ENCODE results near the gene TRIP13. TPM values are rescaled to one million over a fixed set of nuclear protein-coding genes. Genes with fewer than 3 reads are reported as not detected.
"Not testable (repeated sequence)": the region's sequence is repeated elsewhere in the genome, so short reads cannot be mapped to it uniquely, and the experiment has no call there.

Gene TRIP13
- total and polyA plus RNA-seq, 2 experiments from 2014 or later = 9.2 to 9.4 TPM

GRCh38 chr5:933251-933861, 40.7 kb downstream of the TRIP13 start:
- no peaks in the 10 kb centered on the region for H3K79me2 ChIP-seq
- TF ChIP-seq EZH2 (IDR thresholded peaks at IDR 0.05; ENCODE audit: borderline replicate concordance) (no peak), EZH2phosphoT487 (IDR thresholded peaks at IDR 0.05; ENCODE audit: low read depth, severe bottlenecking, unreplicated experiment) (no peak), CTCF (IDR thresholded peaks at IDR 0.05; ENCODE audit: poor library complexity) (no peak)
- H3K4me3 ChIP-seq = no peak overlapping the region
- no peak overlapping the region for H3K27ac ChIP-seq
- no peak for DNase-seq (ENCODE audit: low spot score)
- H4K20me1 ChIP-seq (ENCODE audit: insufficient read depth, poor library complexity, severe bottlenecking) = no peaks in the 10 kb centered on the region
- H3K9me3 ChIP-seq (ENCODE audit: low read depth) = no peaks in the 10 kb centered on the region
- 74% methylated on average over 3 of the region's 3 CpGs for WGBS (ENCODE audit: low lambda C conversion rate, missing lambda C conversion rate)
- no peaks in the 10 kb centered on the region for H3K36me3 ChIP-seq (replicated peaks; ENCODE audit: insufficient read depth, low read depth)
- no peak overlapping the region for H2AFZ ChIP-seq
- H3K9me2 ChIP-seq (replicated peaks; ENCODE audit: insufficient read depth) = no peaks in the 10 kb centered on the region
- no peaks in the 10 kb centered on the region for H3K27me3 ChIP-seq
- no peak overlapping the region for H3K4me2 ChIP-seq
- H3K4me1 ChIP-seq (ENCODE audit: insufficient read depth) = no peaks in the 10 kb centered on the region

- not testable (repeated sequence) for H2AFZ ChIP-seq; H3K79me2 ChIP-seq; H3K4me3 ChIP-seq; H3K9me3 ChIP-seq (ENCODE audit: low read depth); H3K27ac ChIP-seq; H3K9me2 ChIP-seq (replicated peaks; ENCODE audit: insufficient read depth); H3K4me2 ChIP-seq; H4K20me1 ChIP-seq (ENCODE audit: insufficient read depth, poor library complexity, severe bottlenecking); H3K4me1 ChIP-seq (ENCODE audit: insufficient read depth); DNase-seq (ENCODE audit: low spot score); H3K27me3 ChIP-seq; H3K36me3 ChIP-seq (replicated peaks; ENCODE audit: insufficient read depth, low read depth)
Measured at GRCh38 chr5:933951-934350, 41.3 kb downstream of the TRIP13 start.

- not testable (repeated sequence) for H3K27me3 ChIP-seq; H4K20me1 ChIP-seq (ENCODE audit: insufficient read depth, poor library complexity, severe bottlenecking); H3K9me2 ChIP-seq (replicated peaks; ENCODE audit: insufficient read depth); H2AFZ ChIP-seq; H3K27ac ChIP-seq; H3K4me2 ChIP-seq; H3K9me3 ChIP-seq (ENCODE audit: low read depth); H3K79me2 ChIP-seq; H3K4me3 ChIP-seq; H3K36me3 ChIP-seq (replicated peaks; ENCODE audit: insufficient read depth, low read depth); H3K4me1 ChIP-seq (ENCODE audit: insufficient read depth); DNase-seq (ENCODE audit: low spot score)
- whole genome bisulfite sequencing (ENCODE audit: low lambda C conversion rate, missing lambda C conversion rate) = 93% methylated on average over 3 of the region's 3 CpGs
- peak; percentile 25 for TF ChIP-seq CTCF (IDR thresholded peaks at IDR 0.05; ENCODE audit: poor library complexity)
Measured at GRCh38 chr5:934381-934967, 41.8 kb downstream of the TRIP13 start.

GRCh38 chr5:935510-936084, 42.9 kb downstream of the TRIP13 start:
- no peaks in the 10 kb centered on the region for H4K20me1 ChIP-seq (ENCODE audit: insufficient read depth, poor library complexity, severe bottlenecking)
- no peaks in the 10 kb centered on the region for H3K27me3 ChIP-seq
- no peak overlapping the region for H3K27ac ChIP-seq
- no peaks in the 10 kb centered on the region for H3K36me3 ChIP-seq (replicated peaks; ENCODE audit: insufficient read depth, low read depth)
- H3K9me3 ChIP-seq (ENCODE audit: low read depth) = no peaks in the 10 kb centered on the region
- no peak for DNase-seq (ENCODE audit: low spot score)
- no peaks in the 10 kb centered on the region for H3K9me2 ChIP-seq (replicated peaks; ENCODE audit: insufficient read depth)
- H3K4me3 ChIP-seq = no peak overlapping the region
- H3K4me2 ChIP-seq = no peak overlapping the region
- no peak for TF ChIP-seq CTCF (IDR thresholded peaks at IDR 0.05; ENCODE audit: poor library complexity)
- TF ChIP-seq EZH2phosphoT487 (IDR thresholded peaks at IDR 0.05; ENCODE audit: low read depth, severe bottlenecking, unreplicated experiment) = no peak
- TF ChIP-seq EZH2 (IDR thresholded peaks at IDR 0.05; ENCODE audit: borderline replicate concordance) = no peak
- H3K79me2 ChIP-seq = no peaks in the 10 kb centered on the region
- 74% methylated on average over 5 of the region's 5 CpGs for WGBS (ENCODE audit: low lambda C conversion rate, missing lambda C conversion rate)
- H3K4me1 ChIP-seq (ENCODE audit: insufficient read depth) = no peaks in the 10 kb centered on the region
- no peak overlapping the region for H2AFZ ChIP-seq
